NCI-H460 (cell line): ENCODE results near the gene SAP30BP. TPM values are rescaled to one million over a fixed set of nuclear protein-coding genes. Genes with fewer than 3 reads are reported as not detected.

ENCODE experiments used
- DNase-seq: peaks from one replicate; pipeline ENCODE4 v3.0.0-alpha.2; 2016; ENCODE audit warnings: low read depth; ENCODE audit errors: extremely low read depth
- total RNA-seq: library from RNA; depleted of rRNA; stranded (reverse); fragments of >200 nt; shearing (Covaris generic); gene quantifications from 2 replicates; pipeline ENCODE4 v1.2.3, GENCODE V29; 2014

SAP30BP gene
- total RNA-seq, 1 experiment from 2014 or later: 57.3 TPM

DNA sequence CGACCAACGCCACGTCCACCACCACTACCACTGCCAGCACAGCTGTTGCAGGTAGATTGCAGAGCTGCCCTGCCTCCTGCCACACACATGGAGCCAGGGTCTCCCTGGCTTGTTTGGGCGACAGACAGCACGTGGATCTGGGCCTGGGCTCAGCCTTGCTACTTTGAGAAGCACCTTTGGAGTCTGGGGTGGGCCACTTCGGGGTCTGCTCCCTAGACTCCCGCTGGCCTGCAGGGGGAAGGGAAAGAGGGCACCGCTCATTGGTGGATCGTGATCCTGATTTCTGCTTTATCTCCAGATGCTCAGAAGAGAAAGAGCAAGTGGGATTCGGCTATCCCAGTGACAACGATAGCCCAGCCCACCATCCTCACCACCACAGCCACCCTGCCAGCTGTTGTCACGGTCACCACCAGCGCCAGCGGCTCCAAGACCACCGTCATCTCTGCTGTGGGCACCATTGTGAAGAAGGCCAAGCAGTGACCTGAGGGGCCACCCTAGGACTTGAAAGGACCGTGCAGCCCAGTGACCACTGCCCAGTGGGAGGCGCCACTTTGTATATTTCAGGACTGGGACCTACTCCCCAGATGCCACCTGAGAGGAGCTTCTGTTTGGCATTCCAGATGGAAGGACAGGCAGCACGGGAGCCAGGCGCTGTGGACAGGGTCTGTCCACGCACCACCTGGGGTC, 39.0 kb downstream of the SAP30BP start:
- DNase-seq: no peak

DNA sequence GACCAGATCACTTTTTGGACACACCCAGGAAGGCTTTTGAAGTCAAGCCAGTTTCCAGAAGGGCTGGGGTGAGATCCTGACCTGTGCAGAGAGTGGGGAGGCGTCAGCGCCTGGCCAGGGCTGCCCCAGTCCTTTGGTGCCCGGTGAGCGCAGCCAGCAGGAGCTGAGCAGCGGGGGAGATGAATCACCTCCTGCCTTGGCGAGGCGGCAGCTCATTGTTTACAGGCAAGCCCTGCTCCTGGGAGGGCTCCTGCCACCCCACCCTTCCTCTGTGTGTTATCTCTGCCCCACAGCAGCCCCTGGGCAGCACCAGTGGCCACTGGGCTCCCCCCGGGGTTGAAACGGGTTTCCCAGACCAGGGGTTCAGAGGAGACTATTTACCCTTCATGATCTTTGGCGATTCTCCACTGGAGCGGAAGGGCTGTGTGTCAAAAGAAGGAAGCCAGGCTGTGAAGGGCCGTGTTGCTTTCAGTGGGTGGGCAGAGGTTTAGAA, 40.0 kb downstream of the SAP30BP start:
- peak; percentile 60 for DNase-seq

DNA sequence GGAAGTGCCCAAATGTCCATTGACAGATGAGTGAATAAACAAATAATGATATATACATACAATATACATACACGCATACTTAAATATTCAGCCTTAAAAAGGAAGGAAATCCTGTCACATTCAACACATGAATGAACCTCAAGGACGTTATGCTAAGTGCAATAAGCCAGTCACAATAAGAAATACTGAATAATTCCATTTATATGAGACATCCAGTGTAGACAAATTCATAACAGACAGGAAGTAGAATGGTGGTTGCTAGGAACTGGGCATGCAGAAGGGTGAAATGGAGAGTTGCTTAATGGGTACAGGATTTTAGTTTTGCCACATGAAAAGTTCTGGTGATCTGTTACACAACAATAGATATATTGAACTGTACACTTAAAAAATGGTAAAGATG, 45.3 kb downstream of the SAP30BP start:
- no peak for DNase-seq

DNA sequence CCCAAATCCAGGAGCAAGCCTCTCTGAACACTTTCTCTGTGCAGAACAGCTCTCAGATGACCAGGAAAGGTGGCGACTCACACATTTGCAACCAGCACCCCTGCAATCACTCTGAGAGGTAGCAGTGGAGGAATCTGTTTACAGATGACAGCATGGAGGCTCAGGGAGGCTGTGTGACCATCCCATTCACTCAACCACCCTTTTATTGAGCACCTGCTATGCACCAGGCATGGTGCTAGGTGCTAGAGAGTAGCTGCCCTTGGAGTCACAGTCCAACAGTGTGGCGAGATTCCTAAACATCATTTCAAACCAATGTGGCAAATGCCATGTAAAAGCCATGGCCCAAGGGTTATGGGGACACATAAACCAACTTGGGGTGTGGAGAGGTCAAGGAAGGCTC, 52.6 kb downstream of the SAP30BP start:
- no peak for DNase-seq

DNA sequence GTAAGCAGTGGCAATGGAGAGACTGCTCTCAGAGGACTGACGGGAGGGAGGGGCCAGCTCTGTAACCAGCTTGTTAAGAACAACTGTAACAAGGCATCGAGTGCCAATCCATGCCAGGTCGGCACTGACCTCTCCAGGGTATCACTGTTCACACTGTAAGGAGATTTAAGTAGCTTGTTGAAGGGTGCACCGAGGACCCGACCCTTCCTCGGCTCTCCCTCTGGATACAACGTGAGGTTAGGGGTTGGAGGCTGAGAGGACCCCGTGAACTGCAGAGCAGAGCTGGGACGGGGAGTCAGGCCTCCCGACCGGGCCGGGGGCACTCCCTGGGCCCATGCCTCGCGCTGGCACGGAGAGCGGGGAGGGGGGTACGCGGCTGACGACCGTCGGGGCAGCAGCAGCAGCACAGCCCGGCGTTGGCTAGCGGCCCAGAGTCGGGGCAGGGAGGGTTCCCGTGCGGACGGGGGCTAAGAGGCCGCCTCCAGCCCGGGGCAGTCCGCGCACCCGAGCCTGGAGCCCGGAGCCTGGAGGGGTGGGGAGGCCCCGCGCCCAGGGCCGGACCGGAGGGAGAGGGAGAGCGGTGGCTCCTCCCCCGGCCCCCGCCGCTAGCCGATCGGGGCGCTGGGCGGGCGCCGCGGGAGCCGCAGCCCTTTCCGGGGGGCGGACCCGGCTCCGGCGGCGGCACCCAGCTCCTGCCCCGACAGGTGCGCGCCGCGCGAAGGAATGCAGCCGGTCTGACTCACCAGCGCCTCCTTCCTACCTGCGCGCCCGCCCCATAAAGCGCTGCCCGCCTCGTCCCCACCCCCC, 53.7 kb downstream of the SAP30BP start, which contains the start of gene ITGB4:
ITGB4 (plus strand) TSS at position 804 of the 807 bp plus-strand sequence. CDS start 3,245 bp downstream, outside the sequence.
- no peak for DNase-seq

DNA sequence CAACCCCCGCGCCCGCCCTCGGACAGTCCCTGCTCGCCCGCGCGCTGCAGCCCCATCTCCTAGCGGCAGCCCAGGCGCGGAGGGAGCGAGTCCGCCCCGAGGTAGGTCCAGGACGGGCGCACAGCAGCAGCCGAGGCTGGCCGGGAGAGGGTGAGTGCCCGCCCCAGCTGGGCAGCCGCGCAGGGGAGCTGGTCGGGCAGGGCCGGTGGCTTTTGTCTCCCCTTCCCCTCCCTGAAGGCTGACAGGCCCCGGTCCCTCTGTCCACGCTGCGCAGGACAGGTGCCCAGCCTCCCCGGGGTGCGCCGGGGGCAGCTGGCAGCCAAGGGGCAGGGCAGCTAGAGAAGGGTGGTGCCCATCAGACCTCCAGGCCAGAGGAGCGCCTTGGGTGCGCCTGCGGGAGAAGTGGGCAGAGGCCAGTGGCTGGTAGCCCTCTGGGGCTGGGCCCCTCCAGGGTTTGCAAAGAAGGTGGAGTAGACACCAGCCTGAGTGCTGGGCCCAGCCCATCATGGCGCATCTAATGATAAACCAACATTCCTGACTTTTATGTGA, 54.4 kb downstream of the SAP30BP start:
- DNase-seq: no peak

DNA sequence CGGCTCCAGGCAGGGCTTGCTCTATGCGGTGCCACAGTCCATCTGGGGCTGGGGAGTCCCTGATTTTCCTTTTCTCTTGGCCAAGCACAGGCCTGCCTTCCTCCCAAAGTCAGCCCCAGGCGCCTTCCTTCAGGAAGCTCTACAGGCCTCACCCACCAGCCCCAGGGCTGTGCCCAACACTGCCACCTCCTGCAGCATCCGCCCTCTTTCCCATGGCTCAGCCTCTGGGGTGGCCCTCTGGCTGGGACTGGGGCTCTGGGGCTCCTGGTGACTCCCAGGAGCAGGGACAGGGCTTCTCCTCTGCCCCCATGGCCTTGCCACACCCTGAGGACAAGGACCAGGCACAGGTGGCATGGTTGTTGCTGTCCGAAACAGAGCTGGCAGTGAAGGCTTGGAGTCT, 54.9 kb downstream of the SAP30BP start:
- no peak for DNase-seq

DNA sequence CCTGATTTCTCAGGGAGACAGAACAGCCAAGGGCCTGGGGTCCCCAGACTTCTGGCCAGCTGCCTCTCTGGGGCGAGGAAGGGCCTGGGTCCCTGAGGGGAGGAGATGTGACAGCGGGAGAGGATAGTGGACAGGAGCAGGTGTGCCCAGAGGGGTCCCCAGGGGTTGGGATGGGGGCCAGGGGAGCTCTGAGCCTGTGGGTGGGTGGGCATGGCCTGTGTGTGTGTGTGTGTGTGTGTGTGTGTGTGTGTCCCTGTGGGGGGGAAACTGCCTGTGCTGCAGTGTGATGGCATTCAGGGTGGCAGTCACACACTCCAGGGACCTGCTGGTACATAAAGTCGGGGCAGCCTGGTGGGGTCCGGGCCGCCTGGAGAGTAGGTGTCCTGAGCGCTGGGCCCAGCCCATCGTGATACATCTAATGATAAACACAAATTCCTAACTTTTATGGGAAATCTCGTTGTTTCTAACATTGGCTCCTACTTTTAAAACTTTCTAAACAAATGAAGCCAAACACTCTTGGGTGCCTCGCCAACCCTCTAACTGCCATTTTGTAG, 55.5 kb downstream of the SAP30BP start:
- no peak for DNase-seq

DNA sequence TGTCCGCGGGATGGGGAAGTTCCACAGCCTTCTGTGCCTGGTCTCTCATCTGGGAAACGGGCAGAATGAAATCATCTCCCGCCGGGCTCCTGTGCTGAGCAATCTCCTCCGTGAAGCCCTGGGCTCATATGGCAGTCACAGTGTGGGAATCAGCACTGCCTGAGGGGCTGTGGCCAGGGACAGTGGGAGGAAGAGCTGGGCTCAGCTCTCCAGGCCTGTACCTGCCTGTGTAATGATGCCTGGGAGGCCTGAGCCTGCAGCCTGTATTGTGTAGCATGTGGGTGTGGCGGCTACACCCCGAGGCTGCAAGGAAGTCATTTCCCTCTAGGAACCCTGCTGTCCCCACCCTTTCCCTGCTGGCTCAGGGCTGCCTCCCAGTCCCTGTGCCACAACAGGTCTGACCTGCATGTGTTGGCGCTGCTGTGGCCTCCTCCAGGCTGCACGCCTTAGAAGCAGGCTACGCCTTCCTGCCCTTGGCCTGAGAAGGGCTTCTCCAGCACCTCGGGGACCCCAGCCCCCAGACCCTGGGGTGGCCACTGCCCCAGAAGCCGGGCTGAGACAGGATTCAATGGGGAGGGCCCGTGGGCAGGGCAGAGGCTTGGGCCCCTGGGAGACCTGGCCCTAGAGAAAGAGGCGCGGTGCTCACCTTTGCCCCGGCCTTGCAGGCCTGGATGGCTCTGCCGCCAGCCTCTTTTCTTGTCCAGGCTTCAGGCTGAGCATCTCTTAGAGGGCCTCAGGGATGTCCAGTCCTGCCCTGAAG, 56.2 kb downstream of the SAP30BP start:
- DNase-seq: peak; percentile 24

DNA sequence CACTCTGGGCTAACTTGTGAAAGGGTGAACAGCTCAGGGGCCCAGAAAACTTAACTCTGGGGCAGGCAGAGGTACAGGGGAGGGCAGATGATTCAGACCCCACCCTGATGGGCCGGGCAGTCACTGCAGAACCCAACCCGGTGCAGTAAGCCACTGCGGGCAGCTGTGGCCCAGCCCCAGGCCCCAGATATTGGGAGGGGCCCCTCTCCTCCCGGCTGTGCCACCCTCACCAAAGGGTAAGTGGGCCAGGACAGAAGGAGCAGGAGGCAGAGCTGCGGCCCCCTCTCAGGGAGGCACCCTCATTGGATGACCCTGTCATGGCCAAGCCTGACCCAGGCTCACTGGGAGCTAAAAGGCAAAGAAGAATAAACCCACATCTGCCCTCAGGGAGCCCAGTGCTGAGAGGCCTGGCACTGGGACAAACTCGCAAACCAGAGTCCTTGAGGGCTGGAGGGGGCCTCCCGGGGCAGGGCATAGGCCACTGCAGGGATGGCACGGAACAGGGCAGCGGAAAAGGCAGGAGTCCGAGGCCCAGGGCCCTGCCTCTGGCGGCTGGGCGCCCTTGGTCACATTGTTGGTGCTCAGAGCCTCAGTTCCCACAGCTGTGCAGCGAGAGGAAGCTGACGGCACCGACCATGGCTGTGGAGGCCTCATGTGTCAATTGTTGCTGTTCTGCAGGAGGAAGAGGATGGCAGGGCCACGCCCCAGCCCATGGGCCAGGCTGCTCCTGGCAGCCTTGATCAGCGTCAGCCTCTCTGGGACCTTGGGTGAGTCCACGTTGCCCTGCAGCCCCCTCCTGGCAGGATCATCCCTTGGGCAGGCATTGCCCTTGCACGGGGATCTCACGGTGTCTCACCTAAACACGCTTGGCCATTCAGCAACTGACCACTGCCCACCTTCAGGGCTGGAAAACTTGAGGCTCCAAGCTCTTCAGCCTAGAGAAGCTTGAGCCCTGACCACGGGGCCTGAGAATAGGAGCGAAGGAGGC, 57.2 kb downstream of the SAP30BP start:
- DNase-seq: no peak

DNA sequence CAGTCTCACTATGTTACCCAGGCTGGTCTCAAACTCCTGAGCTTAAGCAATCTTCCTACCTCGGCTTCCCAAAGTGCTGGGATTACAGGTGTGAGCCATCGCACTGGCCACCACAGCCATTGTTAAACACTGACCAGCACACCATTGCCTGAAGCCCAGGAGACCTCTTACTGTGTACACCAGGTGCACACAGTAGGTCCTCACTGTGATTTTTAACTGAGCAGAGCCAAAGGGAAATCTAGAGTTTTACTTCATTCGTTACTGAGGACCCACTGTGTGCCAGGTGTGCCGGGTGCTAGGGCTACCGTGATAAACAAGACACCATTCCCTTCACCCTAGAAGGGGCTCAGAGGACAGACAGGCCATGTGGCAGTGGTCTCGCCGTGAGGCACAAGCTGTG, 58.4 kb downstream of the SAP30BP start:
- no peak for DNase-seq

DNA sequence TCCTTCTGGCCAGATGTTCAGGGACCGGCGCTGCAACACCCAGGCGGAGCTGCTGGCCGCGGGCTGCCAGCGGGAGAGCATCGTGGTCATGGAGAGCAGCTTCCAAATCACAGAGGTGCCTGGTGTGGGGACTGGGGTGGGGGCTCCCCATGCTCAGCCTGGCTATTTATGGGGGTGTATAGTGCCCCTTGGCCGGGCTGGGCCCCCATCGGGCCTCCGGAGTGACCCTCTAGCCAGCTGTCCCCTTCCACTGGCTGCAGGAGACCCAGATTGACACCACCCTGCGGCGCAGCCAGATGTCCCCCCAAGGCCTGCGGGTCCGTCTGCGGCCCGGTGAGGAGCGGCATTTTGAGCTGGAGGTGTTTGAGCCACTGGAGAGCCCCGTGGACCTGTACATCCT, 60.3 kb downstream of the SAP30BP start:
- DNase-seq: no peak

DNA sequence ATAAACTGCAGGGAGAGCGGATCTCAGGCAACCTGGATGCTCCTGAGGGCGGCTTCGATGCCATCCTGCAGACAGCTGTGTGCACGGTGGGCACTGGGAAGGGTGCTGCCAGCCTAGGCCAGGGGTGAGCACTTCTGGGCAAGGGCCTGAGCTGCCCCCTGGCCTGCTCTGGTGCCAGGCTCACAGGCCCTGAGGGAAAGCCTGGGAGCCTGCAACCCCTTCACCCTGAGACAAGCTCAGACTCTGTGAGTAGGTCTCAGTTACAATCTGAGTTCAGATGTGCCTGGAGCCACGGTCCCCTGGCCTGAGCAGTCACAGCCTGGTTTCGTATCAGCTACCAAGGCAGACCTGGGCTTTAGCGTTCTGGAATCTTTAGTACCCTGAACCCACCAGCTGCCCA, 62.2 kb downstream of the SAP30BP start:
- DNase-seq: no peak

DNA sequence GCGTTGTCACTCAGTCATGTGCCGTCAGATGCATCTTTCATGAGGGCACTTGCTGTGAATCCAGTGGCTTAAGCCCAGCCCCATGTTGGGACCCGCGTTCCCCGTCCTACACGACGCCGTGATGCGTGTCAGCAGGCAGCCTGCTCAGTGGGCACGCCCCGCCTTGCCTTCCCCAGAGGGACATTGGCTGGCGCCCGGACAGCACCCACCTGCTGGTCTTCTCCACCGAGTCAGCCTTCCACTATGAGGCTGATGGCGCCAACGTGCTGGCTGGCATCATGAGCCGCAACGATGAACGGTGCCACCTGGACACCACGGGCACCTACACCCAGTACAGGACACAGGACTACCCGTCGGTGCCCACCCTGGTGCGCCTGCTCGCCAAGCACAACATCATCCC, 62.9 kb downstream of the SAP30BP start:
- no peak for DNase-seq

DNA sequence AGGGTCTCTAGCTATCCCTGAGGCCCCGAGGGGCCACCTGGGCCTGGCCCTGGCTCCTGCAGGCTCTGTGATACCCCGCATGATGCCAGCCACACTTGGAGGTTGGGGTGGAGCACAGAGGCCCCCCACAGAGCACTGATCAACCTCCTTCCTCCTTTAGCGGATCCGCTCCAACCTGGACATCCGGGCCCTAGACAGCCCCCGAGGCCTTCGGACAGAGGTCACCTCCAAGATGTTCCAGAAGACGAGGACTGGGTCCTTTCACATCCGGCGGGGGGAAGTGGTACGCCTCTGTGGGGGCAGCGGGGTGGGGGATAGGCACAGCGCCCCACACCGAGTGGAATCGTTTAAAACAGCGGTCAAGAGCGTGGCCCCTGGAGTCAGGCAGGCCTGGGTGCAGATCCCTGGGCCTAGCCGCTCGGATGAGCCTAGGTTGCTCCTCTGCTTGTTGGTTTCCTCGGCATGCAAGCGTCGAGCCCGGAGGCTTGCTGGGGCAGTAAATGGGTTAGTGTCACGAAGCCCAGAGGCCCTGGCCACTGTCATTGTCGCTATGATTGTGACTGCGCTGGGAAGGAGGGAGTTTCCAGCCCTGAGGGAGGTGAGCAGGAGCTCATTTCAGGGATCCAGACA, 64.1 kb downstream of the SAP30BP start:
- no peak for DNase-seq

DNA sequence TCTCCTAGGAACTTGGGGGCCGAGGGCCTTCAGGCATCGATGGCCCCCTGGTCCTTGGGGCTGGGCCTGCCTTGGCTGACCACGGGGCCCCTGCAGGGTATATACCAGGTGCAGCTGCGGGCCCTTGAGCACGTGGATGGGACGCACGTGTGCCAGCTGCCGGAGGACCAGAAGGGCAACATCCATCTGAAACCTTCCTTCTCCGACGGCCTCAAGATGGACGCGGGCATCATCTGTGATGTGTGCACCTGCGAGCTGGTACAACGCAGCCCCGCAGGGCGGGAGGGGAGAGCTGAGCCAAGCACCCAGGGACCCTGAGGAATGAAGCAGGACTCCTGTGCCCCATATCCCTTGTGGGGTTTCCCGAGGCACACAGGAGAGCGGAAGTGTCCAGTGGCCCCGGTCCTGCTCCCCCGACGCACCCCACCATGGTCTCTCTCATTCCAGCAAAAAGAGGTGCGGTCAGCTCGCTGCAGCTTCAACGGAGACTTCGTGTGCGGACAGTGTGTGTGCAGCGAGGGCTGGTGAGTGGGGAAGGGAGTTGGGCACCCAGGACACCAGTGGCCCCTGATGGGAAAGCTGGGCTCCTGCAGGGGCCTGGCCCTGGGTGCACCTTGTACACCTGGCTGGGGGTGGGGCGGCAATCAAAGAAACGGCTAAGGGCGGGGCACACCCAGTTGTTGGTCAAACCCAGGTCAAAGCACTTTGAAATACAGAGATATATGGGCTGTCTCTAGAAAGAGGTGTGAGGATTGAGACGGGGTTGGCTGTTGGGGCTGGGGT, 64.8 kb downstream of the SAP30BP start:
- DNase-seq: no peak

DNA sequence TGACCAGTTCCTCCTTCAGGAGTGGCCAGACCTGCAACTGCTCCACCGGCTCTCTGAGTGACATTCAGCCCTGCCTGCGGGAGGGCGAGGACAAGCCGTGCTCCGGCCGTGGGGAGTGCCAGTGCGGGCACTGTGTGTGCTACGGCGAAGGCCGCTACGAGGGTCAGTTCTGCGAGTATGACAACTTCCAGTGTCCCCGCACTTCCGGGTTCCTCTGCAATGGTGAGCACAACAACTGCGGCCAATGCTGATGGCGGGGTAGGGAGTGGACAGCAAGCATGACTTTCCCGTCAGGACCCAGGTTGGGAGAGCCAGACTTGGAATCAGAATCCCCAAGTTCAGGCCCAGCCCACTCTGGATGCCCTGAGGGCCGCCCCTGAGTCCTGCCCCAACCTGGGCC, 66.3 kb downstream of the SAP30BP start:
- no peak for DNase-seq

DNA sequence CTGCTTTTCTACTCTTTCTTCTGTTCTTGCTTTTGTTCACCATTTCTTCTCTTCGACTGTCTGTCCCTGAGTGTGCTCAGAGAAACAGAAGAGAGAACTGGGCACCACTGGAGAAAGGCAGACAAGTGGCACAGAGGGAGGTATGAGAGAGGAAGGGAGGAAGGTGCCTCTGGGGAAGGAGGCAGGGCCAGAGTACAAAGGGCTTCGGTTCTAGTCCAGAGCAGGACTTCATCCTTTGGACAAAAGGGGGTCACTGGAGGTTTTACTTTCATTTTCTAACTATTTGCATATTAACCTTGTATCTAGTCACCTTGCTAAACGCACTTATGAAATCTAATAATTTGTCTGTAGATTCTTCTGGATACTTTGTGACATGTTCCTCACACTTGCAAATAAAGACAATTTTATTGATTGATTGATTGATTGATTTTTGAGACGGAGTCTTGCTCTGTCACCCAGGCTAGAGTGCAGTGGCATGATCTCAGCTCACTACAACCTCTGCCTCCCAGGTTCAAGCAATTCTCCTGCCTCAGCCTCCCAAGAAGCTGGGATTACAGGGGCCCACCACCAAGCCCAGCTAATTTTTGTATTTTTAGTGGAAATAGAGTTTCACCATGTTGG, 67.6 kb downstream of the SAP30BP start:
- no peak for DNase-seq
